HepG2 (cell line): Measurements from ENCODE around the gene FAM81A. TPM values are rescaled to one million over a fixed set of nuclear protein-coding genes. Genes with fewer than 3 reads are reported as not detected.

Experiments
- ATAD3A ChIP-seq: sonication (generic); formaldehyde crosslinking; IDR thresholded peaks from 2 replicates; pipeline ENCODE4 v1.4.0; 2020; ENCODE audit warnings: missing genetic modification reagents
- ATM ChIP-seq: fragments of 450-650 bp; IDR thresholded peaks from 2 replicates; pipeline ENCODE4 v1.7.1; 2017; ENCODE audit warnings: mild to moderate bottlenecking, borderline replicate concordance
- CHD4 ChIP-seq: fragments of 200-600 bp; sonication (generic); IDR thresholded peaks from 2 replicates; pipeline ENCODE4 v1.7.0; 2017; ENCODE audit warnings: mild to moderate bottlenecking, low read length, borderline replicate concordance
- CREM ChIP-seq, 2 experiments: sonication (generic) in 1 of 2; formaldehyde crosslinking in 1 of 2; IDR thresholded peaks; 2 replicates each; pipeline versions ENCODE4 v1.4.0 to v1.6.1; 2016 to 2020; ENCODE audit warnings: antibody characterized with exemption in 1 of 2, mild to moderate bottlenecking in 1 of 2, missing genetic modification reagents in 1 of 2
- DDIT3 ChIP-seq: sonication (generic); formaldehyde crosslinking; IDR thresholded peaks from 2 replicates; pipeline ENCODE4 v1.4.0; 2020; ENCODE audit warnings: mild to moderate bottlenecking, missing genetic modification reagents
- EEA1 ChIP-seq: sonication (generic); formaldehyde crosslinking; IDR thresholded peaks from 2 replicates; pipeline ENCODE4 v1.5.1; 2020; ENCODE audit warnings: mild to moderate bottlenecking, missing genetic modification reagents, borderline replicate concordance
- IRX3 ChIP-seq: sonication (generic); formaldehyde crosslinking; IDR thresholded peaks from 2 replicates; pipeline ENCODE4 v1.8.1; 2023; ENCODE audit warnings: mild to moderate bottlenecking, low read depth, missing genetic modification reagents, borderline replicate concordance
- KDM3A ChIP-seq: IDR thresholded peaks from 2 replicates; pipeline ENCODE4 v1.6.1; 2018; ENCODE audit warnings: low read depth, missing compliant biosample characterization
- MAFF ChIP-seq: IDR thresholded peaks from 2 replicates; pipeline ENCODE4 v1.6.1; 2011; ENCODE audit warnings: low read depth, low read length, improper control_type of control experiment
- MAFK ChIP-seq, 2 experiments: IDR thresholded peaks in 1 of 2; conservative IDR thresholded peaks in 1 of 2; 2 replicates each; pipeline ENCODE4 v1.6.1; 2011; ENCODE audit warnings: improper control_type of control experiment in 2 of 2, low read length in 2 of 2
- NR2F1 ChIP-seq, 2 experiments: fragments of 450-650 bp in 1 of 2; formaldehyde crosslinking in 1 of 2; IDR thresholded peaks; 2 replicates each; pipeline versions ENCODE4 v1.5.0 to v1.6.1; 2016 to 2020; ENCODE audit warnings: mild to moderate bottlenecking in 1 of 2, missing compliant biosample characterization in 1 of 2, missing genetic modification reagents in 1 of 2, moderate library complexity in 1 of 2
- NRL ChIP-seq: sonication (generic); formaldehyde crosslinking; IDR thresholded peaks from 2 replicates; pipeline ENCODE4 v1.5.0; 2020; ENCODE audit warnings: missing genetic modification reagents, mild to moderate bottlenecking, moderate library complexity, borderline replicate concordance
- RAD21 ChIP-seq: fragments of 450-650 bp; formaldehyde crosslinking; IDR thresholded peaks from 2 replicates; pipeline ENCODE4 v1.5.0; 2020; ENCODE audit warnings: mild to moderate bottlenecking
- RORA ChIP-seq: sonication (generic); formaldehyde crosslinking; IDR thresholded peaks from 2 replicates; pipeline ENCODE4 v1.5.0; 2020; ENCODE audit warnings: mild to moderate bottlenecking, missing genetic modification reagents, moderate library complexity
- SIX1 ChIP-seq: sonication (generic); formaldehyde crosslinking; IDR thresholded peaks from 2 replicates; pipeline ENCODE4 v1.4.0; 2020; ENCODE audit warnings: missing genetic modification reagents, borderline replicate concordance
- SMC3 ChIP-seq: IDR thresholded peaks from 2 replicates; pipeline ENCODE4 v1.6.1; 2011; ENCODE audit warnings: low read length, improper control_type of control experiment
- SOX6 ChIP-seq, 2 experiments: fragments of 450-650 bp in 1 of 2; sonication (generic) in 1 of 2; formaldehyde crosslinking in 1 of 2; IDR thresholded peaks; 2 replicates each; pipeline versions ENCODE4 v1.4.0 to v1.6.1; 2017 to 2020; ENCODE audit warnings: antibody characterized with exemption in 1 of 2, mild to moderate bottlenecking in 1 of 2, missing genetic modification reagents in 1 of 2
- TEAD3 ChIP-seq: optimal IDR thresholded peaks from 2 replicates; pipeline ENCODE3; 2016; ENCODE audit warnings: borderline replicate concordance
- TOE1 ChIP-seq: sonication (generic); formaldehyde crosslinking; IDR thresholded peaks from 2 replicates; pipeline ENCODE4 v1.4.0; 2020; ENCODE audit warnings: mild to moderate bottlenecking, missing genetic modification reagents
- ZBTB38 ChIP-seq: sonication (generic); formaldehyde crosslinking; IDR thresholded peaks from 2 replicates; pipeline ENCODE4 v1.5.1; 2020; ENCODE audit warnings: mild to moderate bottlenecking, missing genetic modification reagents
- ZFX ChIP-seq: sonication (generic); formaldehyde crosslinking; IDR thresholded peaks from 2 replicates; pipeline ENCODE4 v1.4.0; 2020; ENCODE audit warnings: mild to moderate bottlenecking, low read depth, missing genetic modification reagents, moderate library complexity
- ZNF333 ChIP-seq: sonication (generic); formaldehyde crosslinking; IDR thresholded peaks from 2 replicates; pipeline ENCODE4 v1.4.0; 2020; ENCODE audit warnings: mild to moderate bottlenecking, missing genetic modification reagents, borderline replicate concordance
- ZNF577 ChIP-seq: sonication (generic); formaldehyde crosslinking; IDR thresholded peaks from 2 replicates; pipeline ENCODE4 v1.4.0; 2020; ENCODE audit warnings: mild to moderate bottlenecking, low read depth, missing genetic modification reagents, borderline replicate concordance
- ZNF615 ChIP-seq: sonication (generic); formaldehyde crosslinking; IDR thresholded peaks from 2 replicates; pipeline ENCODE4 v1.5.0; 2020; ENCODE audit warnings: mild to moderate bottlenecking, missing genetic modification reagents, borderline replicate concordance
- ZNF616 ChIP-seq: sonication (generic); formaldehyde crosslinking; IDR thresholded peaks from 2 replicates; pipeline ENCODE4 v1.5.0; 2020; ENCODE audit warnings: low read depth, mild to moderate bottlenecking, missing genetic modification reagents
- ZNF773 ChIP-seq: sonication (generic); formaldehyde crosslinking; IDR thresholded peaks from 2 replicates; pipeline ENCODE4 v1.4.0; 2020; ENCODE audit warnings: missing genetic modification reagents, borderline replicate concordance
- polyA plus RNA-seq, 8 experiments: library from polyadenylated mRNA; depleted of rRNA in 3 of 8; stranded (reverse) in 7 of 8; unstranded in 1 of 8; fragments of >200 nt; fragmentation: Illumina TruSeq in 4 of 8; extraction: Trizol in 4 of 8; gene quantifications; 2 replicates each; pipeline versions ENCODE4 v1.2.1 to v1.2.3, GENCODE V29; 2011 to 2016; ENCODE audit warnings: low read depth in 4 of 8, missing spikeins in 1 of 8, mixed read lengths in 1 of 8; ENCODE audit not compliant: insufficient read depth in 1 of 8
- total RNA-seq, 5 experiments: library from RNA; depleted of rRNA; stranded (reverse); fragments of >200 nt; fragmentation: Illumina TruSeq; extraction: Trizol; gene quantifications; 2 replicates each; pipeline ENCODE4 v1.2.3, GENCODE V29; 2016; ENCODE audit warnings: low read depth in 1 of 5
- TF ChIP-seq, protein P1 (sequence below): sonication (generic); formaldehyde crosslinking; IDR thresholded peaks from 2 replicates; pipeline ENCODE4 v1.5.1; 2020; ENCODE audit warnings: mild to moderate bottlenecking, missing genetic modification reagents, borderline replicate concordance

FAM81A gene
- total and polyA plus RNA-seq, 2 of the 13 experiments (the other 11 are each of a cell fraction or from before 2014, with no cell fraction given), result 0.09 TPM; not detected in 1

DNA sequence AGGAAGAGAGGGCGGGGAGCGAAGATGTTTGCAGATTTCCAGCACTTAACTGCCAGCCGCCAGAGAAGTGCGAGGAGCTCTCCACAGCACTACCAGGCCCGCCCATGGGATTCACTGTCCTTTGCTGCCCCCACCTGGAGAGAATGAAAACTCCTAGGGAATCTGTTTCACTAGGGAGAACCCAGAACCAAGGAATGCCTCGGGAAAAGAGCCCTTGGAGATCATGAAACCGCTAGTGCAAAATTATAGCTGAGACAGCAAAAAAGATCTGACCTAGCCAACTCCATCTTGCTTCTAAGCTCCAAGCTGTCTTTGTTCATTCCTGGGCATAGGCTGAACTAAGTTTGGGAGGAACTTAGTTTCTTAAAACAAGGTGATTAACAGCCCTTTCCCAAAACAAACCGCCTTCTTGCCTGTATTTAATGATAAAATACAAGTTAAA is 91.0 kb downstream of the FAM81A start (continued):
- TF ChIP-seq SOX6 (IDR thresholded peaks at IDR 0.05) (no peak), SOX6 (CRISPR knock-in tag; IDR thresholded peaks at IDR 0.05) (peak; percentile 29; the same call in 1 of the 2 replicates), TEAD3 (peak; percentile 73), EEA1 (CRISPR knock-in tag) (no peak), IRX3 (no peak), ATAD3A (CRISPR knock-in tag) (no peak), ZFX (CRISPR knock-in tag) (peak; percentile 22; the same call in 1 of the 2 replicates), ZNF577 (no peak), KDM3A (CRISPR knock-in tag) (no peak), CHD4 (no peak), DDIT3 (CRISPR knock-in tag) (no peak), MAFK (conservative IDR thresholded peaks at IDR 0.05 in 1 of 2, IDR thresholded peaks at IDR 0.05 in 1 of 2; ENCODE audit: low read length in 2 of 2) (peak; percentile 99), ZNF333 (no peak), SIX1 (CRISPR knock-in tag) (no peak), MAFF (peak; percentile 99), CREM (IDR thresholded peaks at IDR 0.05) (no peak), CREM (CRISPR knock-in tag; IDR thresholded peaks at IDR 0.05) (no peak), TOE1 (CRISPR knock-in tag) (no peak), NR2F1 (CRISPR knock-in tag; IDR thresholded peaks at IDR 0.05) (no peak), ATM (no peak), ZNF773 (CRISPR knock-in tag) (no peak), SMC3 (peak; percentile 75), NRL (CRISPR knock-in tag) (no peak), ZBTB38 (CRISPR knock-in tag) (no peak), RAD21 (CRISPR knock-in tag) (peak; percentile 72), ZNF616 (CRISPR knock-in tag) (no peak), ZNF615 (no peak), RORA (CRISPR knock-in tag) (no peak)
- TF ChIP-seq, protein P1, sequence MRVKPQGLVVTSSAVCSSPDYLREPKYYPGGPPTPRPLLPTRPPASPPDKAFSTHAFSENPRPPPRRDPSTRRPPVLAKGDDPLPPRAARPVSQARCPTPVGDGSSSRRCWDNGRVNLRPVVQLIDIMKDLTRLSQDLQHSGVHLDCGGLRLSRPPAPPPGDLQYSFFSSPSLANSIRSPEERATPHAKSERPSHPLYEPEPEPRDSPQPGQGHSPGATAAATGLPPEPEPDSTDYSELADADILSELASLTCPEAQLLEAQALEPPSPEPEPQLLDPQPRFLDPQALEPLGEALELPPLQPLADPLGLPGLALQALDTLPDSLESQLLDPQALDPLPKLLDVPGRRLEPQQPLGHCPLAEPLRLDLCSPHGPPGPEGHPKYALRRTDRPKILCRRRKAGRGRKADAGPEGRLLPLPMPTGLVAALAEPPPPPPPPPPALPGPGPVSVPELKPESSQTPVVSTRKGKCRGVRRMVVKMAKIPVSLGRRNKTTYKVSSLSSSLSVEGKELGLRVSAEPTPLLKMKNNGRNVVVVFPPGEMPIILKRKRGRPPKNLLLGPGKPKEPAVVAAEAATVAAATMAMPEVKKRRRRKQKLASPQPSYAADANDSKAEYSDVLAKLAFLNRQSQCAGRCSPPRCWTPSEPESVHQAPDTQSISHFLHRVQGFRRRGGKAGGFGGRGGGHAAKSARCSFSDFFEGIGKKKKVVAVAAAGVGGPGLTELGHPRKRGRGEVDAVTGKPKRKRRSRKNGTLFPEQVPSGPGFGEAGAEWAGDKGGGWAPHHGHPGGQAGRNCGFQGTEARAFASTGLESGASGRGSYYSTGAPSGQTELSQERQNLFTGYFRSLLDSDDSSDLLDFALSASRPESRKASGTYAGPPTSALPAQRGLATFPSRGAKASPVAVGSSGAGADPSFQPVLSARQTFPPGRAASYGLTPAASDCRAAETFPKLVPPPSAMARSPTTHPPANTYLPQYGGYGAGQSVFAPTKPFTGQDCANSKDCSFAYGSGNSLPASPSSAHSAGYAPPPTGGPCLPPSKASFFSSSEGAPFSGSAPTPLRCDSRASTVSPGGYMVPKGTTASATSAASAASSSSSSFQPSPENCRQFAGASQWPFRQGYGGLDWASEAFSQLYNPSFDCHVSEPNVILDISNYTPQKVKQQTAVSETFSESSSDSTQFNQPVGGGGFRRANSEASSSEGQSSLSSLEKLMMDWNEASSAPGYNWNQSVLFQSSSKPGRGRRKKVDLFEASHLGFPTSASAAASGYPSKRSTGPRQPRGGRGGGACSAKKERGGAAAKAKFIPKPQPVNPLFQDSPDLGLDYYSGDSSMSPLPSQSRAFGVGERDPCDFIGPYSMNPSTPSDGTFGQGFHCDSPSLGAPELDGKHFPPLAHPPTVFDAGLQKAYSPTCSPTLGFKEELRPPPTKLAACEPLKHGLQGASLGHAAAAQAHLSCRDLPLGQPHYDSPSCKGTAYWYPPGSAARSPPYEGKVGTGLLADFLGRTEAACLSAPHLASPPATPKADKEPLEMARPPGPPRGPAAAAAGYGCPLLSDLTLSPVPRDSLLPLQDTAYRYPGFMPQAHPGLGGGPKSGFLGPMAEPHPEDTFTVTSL (CRISPR knock-in tag), result no peak
